Sigmoid colon (tissue), 7 donors: ENCODE measurements around the gene UBTD1. TPM values are rescaled to one million over a fixed set of nuclear protein-coding genes. Genes with fewer than 3 reads are reported as not detected.
A peak's percentile ranks its signal among the peaks of the same experiment; 100 is the strongest.
"Not testable (repeated sequence)": the region's sequence is repeated elsewhere in the genome, so short reads cannot be mapped to it uniquely, and the experiment has no call there.

Source experiments
- DNase-seq: peaks from one replicate; pipeline ENCODE4 v3.0.0-alpha.2; 2019
- H3K27ac ChIP-seq, 4 donors: fragments of 200-600 bp; sonication (generic); one replicate each; pipeline ENCODE4 v1.5.1; 2016 to 2019; ENCODE audit warnings: mild to moderate bottlenecking in 1 of 4
- H3K27me3 ChIP-seq, 3 donors: fragments of 200-600 bp; sonication (generic); one replicate each; pipeline ENCODE4 v1.5.1; 2019; ENCODE audit warnings: mild to moderate bottlenecking in 1 of 3
- H3K36me3 ChIP-seq, 4 donors: fragments of 200-600 bp; sonication (generic); one replicate each; pipeline ENCODE4 v1.5.1; 2016 to 2019
- H3K4me1 ChIP-seq, 4 donors: fragments of 200-600 bp; sonication (generic); one replicate each; pipeline ENCODE4 v1.5.1; 2017 to 2019
- H3K4me3 ChIP-seq, 4 donors: fragments of 200-600 bp; sonication (generic); one replicate each; pipeline ENCODE4 v1.5.1; 2017 to 2019; ENCODE audit warnings: mild to moderate bottlenecking in 2 of 4, moderate library complexity in 1 of 4
- H3K9me3 ChIP-seq, 4 donors: fragments of 200-600 bp in 3 of 4; sonication (generic) in 3 of 4; one replicate each; pipeline versions ENCODE4 v1.5.1 to v1.6.1; 2013 to 2019
- EP300 ChIP-seq, 4 donors: sonication (generic); formaldehyde crosslinking; IDR thresholded peaks; one replicate each; pipeline ENCODE4 v1.6.1; 2017; ENCODE audit warnings: antibody characterized with exemption in 4 of 4
- POLR2A ChIP-seq, 2 donors: fragments of 450-650 bp; IDR thresholded peaks; one replicate each; pipeline ENCODE4 v1.6.1; 2016; ENCODE audit warnings: antibody characterized with exemption in 2 of 2, mild to moderate bottlenecking in 2 of 2, moderate library complexity in 2 of 2
- POLR2AphosphoS5 ChIP-seq, 4 donors: sonication (generic); formaldehyde crosslinking; IDR thresholded peaks; one replicate each; pipeline ENCODE4 v1.6.1; 2017; ENCODE audit warnings: antibody characterized with exemption in 4 of 4
- WGBS, 2 donors: extraction: QIAGEN DNeasy Blood & Tissue Kit; methylation state at CpG; one replicate each; pipeline ENCODE4 v1.1.7; 2013; 5-methylcytosine and 5-hydroxymethylcytosine counted together
- intact Hi-C: fragments of 100-400 bp; cut with DNase I; formaldehyde crosslinking; loops from one replicate; pipeline ENCODE4 v1.15.1; 2023
- polyA plus RNA-seq, 3 donors: library from polyadenylated mRNA; stranded (reverse); fragments of 200-250 nt; gene quantifications; one replicate each; pipeline ENCODE4 v1.2.3, GENCODE V29; 2013
- total RNA-seq, 4 donors: library from RNA; depleted of rRNA; stranded (reverse); fragments of >200 nt; gene quantifications; one replicate each; pipeline ENCODE4 v1.1.0, GENCODE V29; 2016
- TF ChIP-seq, protein P1 (sequence below), 4 experiments: fragments of 450-650 bp in 3 of 4; fragments of 200-600 bp in 1 of 4; IDR thresholded peaks; one replicate each; pipeline ENCODE4 v1.5.1; 2016 to 2019; ENCODE audit warnings: antibody characterized with exemption in 4 of 4, mild to moderate bottlenecking in 3 of 4, moderate library complexity in 2 of 4
- donor health status: healthy with polysubstance abuse.
- donor health status: Bipolar disorder and iron deficiency.
- donor health status: healthy.

The UBTD1 gene
- total and polyA plus RNA-seq, 7 donors, result 2.3 to 7.9 (median 5.9) TPM

DNA sequence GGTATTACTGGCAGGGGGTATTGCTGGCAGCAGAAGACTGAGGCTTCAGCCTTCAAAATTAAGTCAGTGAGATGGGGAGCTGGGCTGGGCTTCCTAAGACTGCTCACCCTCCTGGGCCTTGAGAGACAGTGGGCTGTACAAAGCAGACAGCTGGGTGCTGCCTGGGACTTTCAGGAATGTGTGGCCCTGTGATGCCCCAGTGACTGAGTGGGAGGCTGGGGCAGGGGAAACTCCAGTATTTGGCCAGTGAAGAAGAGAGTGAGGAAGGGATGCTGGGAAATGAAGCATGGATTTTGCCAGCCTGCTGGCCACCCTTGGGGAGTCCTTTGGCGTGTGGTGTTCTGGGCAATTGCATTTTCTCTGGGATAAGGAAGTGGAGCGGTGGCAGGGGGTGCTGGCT is 74.3 kb downstream of the UBTD1 start:
- DNase-seq, result no peak
- Histone ChIP-seq H3K9me3 (no peaks in the 10 kb centered on the region), H3K27ac (peak overlapping the region in 2 of 4 donors; percentile 33 to 82), H3K36me3 (peaks cover 0 to 29% (median 5%) of the 10 kb centered on the region in 4 donors), H3K27me3 (no peaks in the 10 kb centered on the region), H3K4me3 (no peak overlapping the region), H3K4me1 (peaks cover 0 to 30% (median 22%) of the 10 kb centered on the region in 4 donors)
- no peak for TF ChIP-seq EP300 (IDR thresholded peaks at IDR 0.05)
- no peak for TF ChIP-seq POLR2A (IDR thresholded peaks at IDR 0.05)
- TF ChIP-seq, protein P1, sequence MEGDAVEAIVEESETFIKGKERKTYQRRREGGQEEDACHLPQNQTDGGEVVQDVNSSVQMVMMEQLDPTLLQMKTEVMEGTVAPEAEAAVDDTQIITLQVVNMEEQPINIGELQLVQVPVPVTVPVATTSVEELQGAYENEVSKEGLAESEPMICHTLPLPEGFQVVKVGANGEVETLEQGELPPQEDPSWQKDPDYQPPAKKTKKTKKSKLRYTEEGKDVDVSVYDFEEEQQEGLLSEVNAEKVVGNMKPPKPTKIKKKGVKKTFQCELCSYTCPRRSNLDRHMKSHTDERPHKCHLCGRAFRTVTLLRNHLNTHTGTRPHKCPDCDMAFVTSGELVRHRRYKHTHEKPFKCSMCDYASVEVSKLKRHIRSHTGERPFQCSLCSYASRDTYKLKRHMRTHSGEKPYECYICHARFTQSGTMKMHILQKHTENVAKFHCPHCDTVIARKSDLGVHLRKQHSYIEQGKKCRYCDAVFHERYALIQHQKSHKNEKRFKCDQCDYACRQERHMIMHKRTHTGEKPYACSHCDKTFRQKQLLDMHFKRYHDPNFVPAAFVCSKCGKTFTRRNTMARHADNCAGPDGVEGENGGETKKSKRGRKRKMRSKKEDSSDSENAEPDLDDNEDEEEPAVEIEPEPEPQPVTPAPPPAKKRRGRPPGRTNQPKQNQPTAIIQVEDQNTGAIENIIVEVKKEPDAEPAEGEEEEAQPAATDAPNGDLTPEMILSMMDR (IDR thresholded peaks at IDR 0.05), result no peak
- no peak for TF ChIP-seq POLR2AphosphoS5 (IDR thresholded peaks at IDR 0.05)
- 97 to 99% methylated on average over 2 of the region's 2 CpGs for WGBS, 2 donors
- intact Hi-C loops, result loop anchor here (2.0 kb wide), 1 partner anchor 40 kb away; no protein-coding TSS in a partner anchor

DNA sequence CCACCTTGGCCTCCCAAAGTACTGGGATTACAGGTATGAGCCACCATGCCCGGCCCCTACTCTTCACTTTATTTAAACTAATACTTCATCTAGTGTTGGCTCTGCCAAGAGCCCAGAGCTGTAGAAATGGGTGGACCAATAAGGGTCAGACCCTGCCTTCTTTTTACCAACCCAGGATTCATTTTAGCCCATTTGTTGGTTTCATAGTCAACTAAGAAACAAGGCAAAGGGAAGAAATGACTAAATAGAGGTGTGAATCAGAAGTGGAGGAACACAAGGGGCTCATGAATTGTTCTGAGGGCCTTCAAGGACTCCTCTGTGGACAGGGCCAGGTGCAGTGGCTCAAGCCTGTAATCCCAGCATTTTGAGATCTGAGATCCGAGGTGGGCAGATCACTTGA is 74.9 kb downstream of the UBTD1 start:
- 70 to 71% methylated on average over 2 of the region's 2 CpGs for WGBS, 2 donors
- DNase-seq, result no peak
- peaks cover 0 to 30% (median 22%) of the 10 kb centered on the region in 4 donors for H3K4me1 ChIP-seq
- H3K9me3 ChIP-seq, result no peaks in the 10 kb centered on the region
- H3K36me3 ChIP-seq, result peaks cover 0 to 25% (median 5%) of the 10 kb centered on the region in 4 donors
- H3K27ac ChIP-seq, result peak overlapping the region in 3 of 4 donors; percentile 63 to 82 (median 70)
- H3K4me3 ChIP-seq, result no peak overlapping the region
- no peaks in the 10 kb centered on the region for H3K27me3 ChIP-seq
- TF ChIP-seq POLR2A (IDR thresholded peaks at IDR 0.05) (no peak), EP300 (IDR thresholded peaks at IDR 0.05) (no peak), POLR2AphosphoS5 (IDR thresholded peaks at IDR 0.05) (no peak)
- TF ChIP-seq, protein P1 (IDR thresholded peaks at IDR 0.05), result no peak
- intact Hi-C loops, result loop anchor here (2.0 kb wide), 1 partner anchor 39 kb away; no protein-coding TSS in a partner anchor

DNA sequence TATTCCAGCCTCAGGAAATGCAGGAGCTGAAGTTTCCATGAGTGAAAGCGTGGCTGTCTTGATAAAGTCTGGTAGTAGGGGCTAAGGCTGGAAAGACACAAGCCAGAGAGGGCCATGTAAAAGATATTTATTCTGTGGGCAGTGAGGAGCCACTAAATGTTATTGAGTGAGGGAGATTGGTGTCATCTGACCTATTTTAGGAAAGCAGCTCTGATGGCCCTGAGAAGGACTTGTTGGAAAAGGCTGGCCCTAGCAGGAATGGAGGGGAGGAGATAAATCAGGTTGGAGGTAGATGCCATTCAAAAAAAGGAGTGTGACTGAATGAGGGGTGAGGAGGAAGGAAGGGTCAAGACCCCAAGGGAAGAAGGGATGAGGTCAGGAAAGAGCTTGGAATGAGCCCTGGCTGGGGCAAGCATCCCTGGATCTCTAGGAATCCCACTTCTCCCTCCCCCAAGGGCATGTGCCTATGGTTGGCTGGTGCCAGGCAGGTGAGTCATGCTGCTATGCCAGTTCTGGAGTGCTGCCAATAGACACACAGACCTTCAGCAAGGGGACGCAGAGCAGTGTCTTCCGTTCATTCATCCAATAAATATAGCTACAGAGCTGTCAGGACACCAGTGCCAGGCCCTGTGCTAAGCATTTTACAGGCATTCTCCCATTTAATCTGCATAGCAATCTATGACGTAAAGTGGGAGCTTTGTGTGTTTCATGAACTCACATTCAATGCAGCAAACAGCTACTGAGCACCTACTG is 75.8 kb downstream of the UBTD1 start:
- Histone ChIP-seq H3K27me3 (no peaks in the 10 kb centered on the region), H3K4me3 (no peak overlapping the region), H3K27ac (peak overlapping the region; percentile 33 to 82 (median 66)), H3K4me1 (peaks cover 0 to 30% (median 22%) of the 10 kb centered on the region in 4 donors), H3K9me3 (no peaks in the 10 kb centered on the region), H3K36me3 (peaks cover 0 to 16% (median 5%) of the 10 kb centered on the region in 4 donors)
- WGBS, 2 donors, result 38 to 62% methylated on average over 4 of the region's 4 CpGs
- no peak for DNase-seq
- intact Hi-C loops, result no loop called here
- TF ChIP-seq POLR2A (IDR thresholded peaks at IDR 0.05) (no peak), POLR2AphosphoS5 (IDR thresholded peaks at IDR 0.05) (peak in 3 of 4 donors; percentile 31 to 59 (median 54)), EP300 (IDR thresholded peaks at IDR 0.05) (peak in 1 of 4 donors; percentile 71)
- TF ChIP-seq, protein P1 (IDR thresholded peaks at IDR 0.05), result no peak

DNA sequence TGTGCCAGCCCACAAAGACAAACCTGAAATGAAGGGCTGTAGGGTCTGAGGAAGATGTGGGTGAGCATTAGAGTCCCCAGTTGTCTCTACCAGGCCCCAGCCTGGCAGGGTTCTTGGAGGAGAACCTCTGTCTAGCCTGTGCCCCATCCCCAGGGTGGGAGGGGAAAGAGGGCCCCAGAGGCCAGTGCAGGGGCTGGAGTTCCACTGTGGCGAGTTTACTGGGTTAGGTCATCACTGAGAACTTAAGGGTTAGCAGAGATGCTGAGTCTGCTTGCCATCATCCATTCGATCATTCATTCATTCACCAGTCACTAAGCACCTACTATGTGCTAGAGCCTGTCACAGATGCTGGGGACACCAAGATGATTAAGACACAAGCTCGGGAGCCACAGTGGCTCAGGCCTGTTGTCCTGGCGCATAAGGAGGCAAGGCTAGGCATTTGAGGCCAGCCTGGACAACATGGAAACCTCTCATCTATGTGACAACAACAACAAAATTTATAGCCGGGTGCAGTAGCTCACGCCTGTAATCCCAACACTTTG is 76.5 kb downstream of the UBTD1 start:
- intact Hi-C loops, result no loop called here
- WGBS, 2 donors, result 76 to 88% methylated on average over 6 of the region's 6 CpGs
- TF ChIP-seq POLR2AphosphoS5 (IDR thresholded peaks at IDR 0.05), result no peak
- TF ChIP-seq EP300 (IDR thresholded peaks at IDR 0.05), result no peak
- TF ChIP-seq, protein P1 (IDR thresholded peaks at IDR 0.05), result no peak
- TF ChIP-seq POLR2A (IDR thresholded peaks at IDR 0.05), result no peak
- Histone ChIP-seq H3K36me3 (peaks cover 0 to 9% (median 3%) of the 10 kb centered on the region in 4 donors), H3K4me3 (no peak overlapping the region), H3K27me3 (no peaks in the 10 kb centered on the region), H3K27ac (peak overlapping the region; percentile 33 to 82 (median 66)), H3K4me1 (peaks cover 0 to 30% (median 22%) of the 10 kb centered on the region in 4 donors), H3K9me3 (no peaks in the 10 kb centered on the region)
- no peak for DNase-seq

DNA sequence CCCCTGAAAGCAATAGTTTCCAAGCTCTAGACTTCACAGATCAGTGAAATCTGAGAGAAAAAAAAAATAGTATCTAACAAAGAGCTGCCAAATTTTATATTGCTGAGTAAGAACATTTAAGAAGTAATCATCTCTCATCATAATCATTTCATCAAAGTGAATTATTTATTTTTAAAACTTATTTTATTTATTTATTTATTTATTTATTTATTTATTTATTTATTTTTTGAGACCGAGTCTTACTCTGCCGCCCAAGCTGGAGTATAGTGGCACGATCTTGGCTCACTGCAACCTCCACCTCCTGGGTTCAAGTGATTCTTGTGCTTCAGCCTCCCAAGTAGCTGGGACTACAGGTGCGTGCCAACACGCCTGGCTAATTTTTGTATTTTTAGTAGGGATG is 77.8 kb downstream of the UBTD1 start:
- 55 to 74% methylated on average over 5 of the region's 5 CpGs for WGBS, 2 donors
- H3K4me3 ChIP-seq, H3K36me3 ChIP-seq, intact Hi-C loops, H3K9me3 ChIP-seq, H3K27me3 ChIP-seq, DNase-seq: not testable (repeated sequence)
- Histone ChIP-seq H3K27ac (peak overlapping the region in 1 of 4 donors; percentile 82), H3K4me1 (peaks cover 0 to 30% (median 22%) of the 10 kb centered on the region in 4 donors)
